Measurements from ENCODE around the gene ZNF791. TPM values are rescaled to one million over a fixed set of nuclear protein-coding genes. Genes with fewer than 3 reads are reported as not detected.

The ZNF791 gene
- total RNA-seq, 1 experiment from 2014 or later, result 22.4 TPM

DNA sequence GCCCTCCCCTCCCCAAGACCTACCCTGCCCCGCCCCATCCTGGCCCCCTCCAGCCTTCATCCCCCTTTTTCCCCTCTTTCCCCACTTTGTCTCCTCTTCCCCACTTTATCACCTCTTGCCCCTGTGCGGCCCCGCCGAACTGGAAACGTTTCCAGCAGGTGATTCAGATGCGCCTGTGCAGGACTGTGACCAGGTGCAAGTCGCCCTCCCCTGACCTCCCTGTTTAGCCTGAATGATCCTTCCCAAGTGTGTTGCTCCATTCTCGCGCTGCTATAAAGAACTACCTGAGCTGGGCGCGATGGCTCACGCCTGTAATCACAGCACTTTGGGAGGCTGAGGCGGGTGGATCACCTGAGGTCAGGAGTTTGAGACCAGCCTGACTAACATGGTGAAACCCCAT, 25.9 kb downstream of the ZNF791 start:
- DNase-seq, result no peak
- CTCF ChIA-PET, result no interaction called here
- H4K20me1 ChIP-seq (ENCODE audit: insufficient read depth), result no peaks in the 10 kb centered on the region
- no peak overlapping the region for H2AFZ ChIP-seq
- H3K27me3 ChIP-seq (ENCODE audit: insufficient read depth, low read depth), result no peaks in the 10 kb centered on the region
- H3K9me2 ChIP-seq (ENCODE audit: insufficient read depth), result no peaks in the 10 kb centered on the region
- peaks cover 12% of the 10 kb centered on the region; the same call in 1 of the 2 replicates for H3K9me3 ChIP-seq (ENCODE audit: insufficient read depth, low read depth)
- no peaks in the 10 kb centered on the region for H3K4me1 ChIP-seq (replicated peaks; ENCODE audit: insufficient read depth)
- no peak overlapping the region for H3K4me3 ChIP-seq
- no peaks in the 10 kb centered on the region for H3K79me2 ChIP-seq (ENCODE audit: low read depth)
- no peaks in the 10 kb centered on the region for H3K36me3 ChIP-seq (ENCODE audit: low read depth)
- POLR2A ChIA-PET (ENCODE audit: unreplicated experiment), result no interaction called here
- no TSS peak for BruUV-seq (replicated peaks)
- H3K4me2 ChIP-seq, result no peak overlapping the region
- no peak overlapping the region for H3K27ac ChIP-seq
- peaks cover 27% of the 10 kb centered on the region for H3F3A ChIP-seq (ENCODE audit: insufficient read depth, low read depth)
- intact Hi-C loops (cut with micrococcal nuclease; ENCODE audit: unreplicated experiment), result no loop called here
- TF ChIP-seq, protein P1, sequence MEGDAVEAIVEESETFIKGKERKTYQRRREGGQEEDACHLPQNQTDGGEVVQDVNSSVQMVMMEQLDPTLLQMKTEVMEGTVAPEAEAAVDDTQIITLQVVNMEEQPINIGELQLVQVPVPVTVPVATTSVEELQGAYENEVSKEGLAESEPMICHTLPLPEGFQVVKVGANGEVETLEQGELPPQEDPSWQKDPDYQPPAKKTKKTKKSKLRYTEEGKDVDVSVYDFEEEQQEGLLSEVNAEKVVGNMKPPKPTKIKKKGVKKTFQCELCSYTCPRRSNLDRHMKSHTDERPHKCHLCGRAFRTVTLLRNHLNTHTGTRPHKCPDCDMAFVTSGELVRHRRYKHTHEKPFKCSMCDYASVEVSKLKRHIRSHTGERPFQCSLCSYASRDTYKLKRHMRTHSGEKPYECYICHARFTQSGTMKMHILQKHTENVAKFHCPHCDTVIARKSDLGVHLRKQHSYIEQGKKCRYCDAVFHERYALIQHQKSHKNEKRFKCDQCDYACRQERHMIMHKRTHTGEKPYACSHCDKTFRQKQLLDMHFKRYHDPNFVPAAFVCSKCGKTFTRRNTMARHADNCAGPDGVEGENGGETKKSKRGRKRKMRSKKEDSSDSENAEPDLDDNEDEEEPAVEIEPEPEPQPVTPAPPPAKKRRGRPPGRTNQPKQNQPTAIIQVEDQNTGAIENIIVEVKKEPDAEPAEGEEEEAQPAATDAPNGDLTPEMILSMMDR (conservative IDR thresholded peaks at IDR 0.05), result no peak
- TF ChIP-seq EZH2 (IDR thresholded peaks at IDR 0.05; ENCODE audit: low read depth), result no peak

DNA sequence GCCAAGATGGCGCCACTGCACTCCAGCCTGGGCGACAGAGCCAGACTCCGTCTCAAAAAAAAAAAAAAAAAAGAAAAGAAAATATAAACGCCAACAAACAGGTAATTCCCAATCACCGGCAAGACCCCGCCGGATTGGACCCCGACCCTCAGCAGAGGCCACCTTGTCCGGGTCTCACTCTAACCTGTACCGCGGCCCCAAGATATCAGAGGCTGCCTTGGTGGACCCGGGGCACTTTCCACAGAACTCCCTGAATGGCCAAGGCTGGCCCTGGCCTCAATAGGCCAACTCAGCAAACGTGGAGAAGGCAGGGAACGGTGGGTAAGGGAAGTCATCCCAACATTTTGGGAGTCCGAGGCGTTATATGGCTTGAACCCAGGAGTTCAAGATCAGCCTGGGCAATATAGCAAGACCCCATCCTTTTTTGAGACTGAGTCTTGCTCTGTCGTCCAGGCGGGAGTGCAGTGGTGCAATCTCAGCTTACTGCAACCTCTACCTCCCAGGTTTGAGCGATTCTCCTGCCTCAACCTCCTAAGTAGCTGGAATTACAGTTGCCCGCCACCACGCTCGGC, 28.0 kb downstream of the ZNF791 start:
- no TSS peak for BruUV-seq (replicated peaks)
- Histone ChIP-seq H3K4me2 (no peak overlapping the region), H4K20me1 (ENCODE audit: insufficient read depth) (no peaks in the 10 kb centered on the region), H3K4me1 (replicated peaks; ENCODE audit: insufficient read depth) (no peaks in the 10 kb centered on the region), H3K27ac (no peak overlapping the region), H3K4me3 (no peak overlapping the region), H3F3A (ENCODE audit: insufficient read depth, low read depth) (peaks cover 14% of the 10 kb centered on the region), H3K9me3 (ENCODE audit: insufficient read depth, low read depth) (no peaks in the 10 kb centered on the region), H3K79me2 (ENCODE audit: low read depth) (no peaks in the 10 kb centered on the region), H2AFZ (no peak overlapping the region), H3K9me2 (ENCODE audit: insufficient read depth) (no peaks in the 10 kb centered on the region), H3K27me3 (ENCODE audit: insufficient read depth, low read depth) (no peaks in the 10 kb centered on the region), H3K36me3 (ENCODE audit: low read depth) (no peaks in the 10 kb centered on the region)
- no peak for DNase-seq
- no peak for TF ChIP-seq EZH2 (IDR thresholded peaks at IDR 0.05; ENCODE audit: low read depth)
- TF ChIP-seq, protein P1 (conservative IDR thresholded peaks at IDR 0.05), result no peak
- ChIA-PET POLR2A (ENCODE audit: unreplicated experiment) (no interaction called here), CTCF (no interaction called here)
- intact Hi-C loops (cut with micrococcal nuclease; ENCODE audit: unreplicated experiment), result no loop called here

DNA sequence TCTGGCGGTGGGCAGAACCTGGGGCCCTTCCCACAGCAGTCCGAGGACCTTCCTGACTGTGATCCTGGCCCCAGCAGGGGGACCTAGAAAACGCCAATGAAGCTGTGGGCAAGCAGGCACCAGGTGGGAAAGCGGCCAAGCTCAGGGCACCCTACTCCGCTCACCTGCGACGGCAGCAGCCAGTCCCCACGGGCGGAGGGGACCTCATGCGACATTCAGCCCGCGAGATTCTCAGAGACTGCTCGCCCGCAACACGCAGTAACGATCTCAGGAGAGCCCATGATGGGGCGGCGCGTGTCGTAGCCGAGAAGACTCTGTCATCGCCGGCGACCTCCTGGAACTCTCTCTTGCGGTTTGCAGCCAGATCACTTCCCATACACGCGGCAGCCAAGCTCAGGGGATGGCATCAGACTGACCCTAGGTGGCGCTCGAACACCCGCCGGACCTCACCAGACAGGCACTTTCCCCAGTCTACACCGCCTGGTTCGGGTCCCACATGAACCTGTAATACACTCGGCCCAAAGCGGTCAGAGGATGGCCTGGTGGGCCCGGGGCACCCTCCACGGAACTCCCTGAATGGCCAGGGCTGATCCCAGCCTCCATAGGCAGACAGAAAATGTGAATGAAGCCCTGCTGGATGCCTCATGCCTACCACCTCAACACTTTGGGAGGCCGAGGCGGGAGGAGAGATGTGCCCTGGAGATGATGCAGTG, 29.3 kb downstream of the ZNF791 start:
- CTCF ChIA-PET, result interaction anchor here (0.6 to 0.8 kb wide), 2 partner anchors 28 to 32 kb away, joined by 4 read pairs; no protein-coding TSS in a partner anchor
- intact Hi-C loops (cut with micrococcal nuclease; ENCODE audit: unreplicated experiment), result no loop called here
- DNase-seq, result peak; percentile 58 to 68

More for the DNA sequence above, 29.3 kb downstream of the ZNF791 start:
- TF ChIP-seq EZH2 (IDR thresholded peaks at IDR 0.05; ENCODE audit: low read depth), result no peak
- TF ChIP-seq, protein P1 (conservative IDR thresholded peaks at IDR 0.05), result peak; percentile 73
- Histone ChIP-seq H3K36me3 (ENCODE audit: low read depth) (no peaks in the 10 kb centered on the region), H3K4me1 (replicated peaks; ENCODE audit: insufficient read depth) (no peaks in the 10 kb centered on the region), H3K79me2 (ENCODE audit: low read depth) (no peaks in the 10 kb centered on the region), H3K27ac (no peak overlapping the region), H3K4me2 (peak overlapping the region; percentile 37; the same call in 1 of the 2 replicates), H3K9me3 (ENCODE audit: insufficient read depth, low read depth) (no peaks in the 10 kb centered on the region), H3K9me2 (ENCODE audit: insufficient read depth) (no peaks in the 10 kb centered on the region), H4K20me1 (ENCODE audit: insufficient read depth) (no peaks in the 10 kb centered on the region), H3K27me3 (ENCODE audit: insufficient read depth, low read depth) (no peaks in the 10 kb centered on the region), H3K4me3 (no peak overlapping the region), H2AFZ (peak overlapping the region; percentile 45; the same call in 1 of the 2 replicates), H3F3A (ENCODE audit: insufficient read depth, low read depth) (peaks cover under 1% of the 10 kb centered on the region; the same call in 1 of the 2 replicates)
- BruUV-seq (replicated peaks), result no TSS peak
- POLR2A ChIA-PET (ENCODE audit: unreplicated experiment), result no interaction called here

Data from PC-9 (cell line).